T follicular helper cell (primary cell): ENCODE results near the gene CHMP4B.

Source experiments
- DNase-seq: peaks from one replicate; pipeline ENCODE4 v3.0.0-alpha.2; 2020; ENCODE audit warnings: low read depth

Gene CHMP4B

DNA sequence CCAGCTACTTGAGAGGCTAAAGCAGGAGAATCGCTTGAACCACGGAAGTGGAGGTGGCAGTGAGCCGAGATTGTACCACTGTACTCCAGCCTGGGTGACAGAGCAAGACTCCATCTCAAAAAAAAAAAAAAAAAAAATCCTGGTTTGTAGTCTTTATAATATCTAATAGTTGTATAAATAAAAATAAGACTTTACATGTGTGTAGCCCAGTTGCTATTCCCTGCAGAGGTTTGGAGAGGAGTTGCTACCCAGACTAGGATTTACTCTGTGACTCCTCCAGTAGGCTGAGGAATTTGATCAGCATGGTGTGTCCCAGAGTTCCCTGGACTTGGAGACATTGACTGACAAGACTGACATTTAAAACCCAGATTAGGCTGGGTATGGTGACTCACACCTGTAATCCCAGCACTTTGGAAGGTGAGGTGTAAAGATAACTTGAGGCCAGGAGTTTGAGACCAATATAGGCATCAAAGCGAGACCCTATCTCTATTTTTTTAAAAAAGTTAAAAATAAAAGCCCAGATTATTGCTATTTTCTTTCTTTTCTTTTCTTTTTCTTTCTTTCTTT is 10.2 kb downstream of the CHMP4B start:
- DNase-seq = no peak

DNA sequence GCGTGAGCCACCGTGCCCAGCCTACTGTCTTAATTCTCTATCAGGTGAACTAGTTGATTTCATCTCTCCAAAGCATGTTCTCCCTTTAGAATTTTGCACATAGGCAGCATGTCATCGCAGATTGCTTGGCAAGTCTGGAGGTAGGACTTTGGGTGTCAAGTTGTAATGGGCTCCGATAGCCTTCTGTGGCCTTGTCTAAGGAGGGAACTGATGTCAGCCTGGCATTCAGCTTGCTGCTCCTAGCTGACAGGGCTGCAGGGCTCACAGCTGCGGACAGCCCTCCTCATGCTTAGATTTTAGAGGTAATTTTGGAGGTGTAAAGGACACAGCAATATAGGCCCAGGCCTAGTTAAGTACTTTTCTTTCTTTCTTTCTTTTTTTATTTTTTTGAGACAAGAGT is 11.3 kb downstream of the CHMP4B start:
- no peak for DNase-seq

DNA sequence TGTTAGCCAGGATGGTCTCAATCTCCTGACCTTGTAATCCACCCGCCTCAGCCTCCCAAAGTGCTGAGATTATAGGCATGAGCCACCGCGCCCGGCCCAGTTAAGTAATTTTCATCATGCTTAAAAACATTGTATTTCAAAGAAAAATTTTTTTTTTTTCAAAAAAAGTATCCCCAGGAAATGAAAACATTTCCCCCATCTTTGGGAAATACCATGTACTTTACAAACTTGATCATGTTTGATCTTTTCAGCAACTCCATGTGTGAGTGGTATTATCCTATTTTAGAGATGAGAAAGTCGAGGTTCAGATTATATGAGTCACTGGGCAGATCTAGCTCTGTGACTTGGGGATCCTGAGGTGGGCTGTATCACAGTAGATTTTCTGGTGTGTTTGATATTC is 11.8 kb downstream of the CHMP4B start:
- DNase-seq = no peak

DNA sequence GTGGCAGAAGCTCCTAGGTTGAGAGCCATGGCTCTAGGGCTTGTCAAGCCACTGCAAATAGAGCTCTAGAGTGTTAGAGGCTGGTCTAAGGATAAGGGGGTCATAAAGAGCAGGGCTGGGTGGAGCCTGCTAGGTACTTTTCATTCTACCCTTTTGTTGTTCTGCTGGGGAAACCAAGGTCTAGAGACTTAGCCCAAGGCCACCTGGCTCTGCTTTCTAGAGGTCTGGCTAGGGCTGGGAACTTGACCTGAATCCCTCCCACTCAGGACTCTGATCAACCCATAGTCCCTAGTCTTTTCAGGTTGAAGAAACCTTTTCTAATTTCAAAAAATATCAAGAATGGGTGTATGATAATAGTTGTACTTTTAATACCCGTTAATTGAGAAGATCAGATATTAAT is 13.7 kb downstream of the CHMP4B start:
- DNase-seq = no peak

DNA sequence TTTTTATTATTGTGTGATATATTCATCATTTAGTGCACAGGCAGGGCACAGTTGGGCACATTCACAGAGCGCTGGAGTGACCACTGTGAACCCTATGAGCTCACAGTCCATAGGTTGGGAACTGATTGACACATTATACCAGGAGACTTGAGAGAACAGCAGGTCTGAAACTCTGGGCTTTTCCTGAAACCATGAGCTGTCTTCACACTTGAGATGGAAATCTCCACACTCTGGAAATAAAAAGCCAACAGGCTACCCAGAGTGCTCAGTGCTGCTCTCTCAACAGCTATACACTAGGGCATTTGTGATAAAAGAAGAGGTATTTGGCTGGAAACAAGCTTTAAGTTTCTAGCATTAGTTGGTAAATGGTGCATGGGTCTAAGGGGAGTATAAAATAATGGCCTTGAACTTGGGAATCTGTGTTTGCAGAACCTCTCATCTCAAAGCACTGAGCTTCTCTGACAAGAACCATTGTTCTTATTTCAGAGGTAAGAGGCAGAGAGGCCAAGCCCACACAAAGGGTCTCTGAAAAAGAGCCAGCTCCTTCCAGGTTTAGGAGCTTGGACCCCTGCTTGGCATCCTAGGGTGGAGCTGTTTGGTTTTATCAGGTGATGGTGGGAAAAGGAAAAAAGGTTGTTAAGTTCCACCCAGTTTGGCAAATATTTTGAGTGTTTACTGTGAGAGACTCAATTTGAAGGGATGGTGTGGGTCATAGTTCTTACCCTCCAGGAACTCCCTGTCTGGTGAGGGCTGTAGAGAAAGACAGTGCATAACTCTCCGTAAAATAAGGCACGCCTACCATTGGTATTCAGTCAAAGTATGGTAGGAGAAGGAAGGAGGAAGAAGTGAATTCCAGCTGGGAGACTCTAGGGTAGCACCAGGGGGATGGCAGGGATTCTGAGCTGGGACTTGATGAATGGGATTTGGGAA is 14.5 kb downstream of the CHMP4B start:
- no peak for DNase-seq

DNA sequence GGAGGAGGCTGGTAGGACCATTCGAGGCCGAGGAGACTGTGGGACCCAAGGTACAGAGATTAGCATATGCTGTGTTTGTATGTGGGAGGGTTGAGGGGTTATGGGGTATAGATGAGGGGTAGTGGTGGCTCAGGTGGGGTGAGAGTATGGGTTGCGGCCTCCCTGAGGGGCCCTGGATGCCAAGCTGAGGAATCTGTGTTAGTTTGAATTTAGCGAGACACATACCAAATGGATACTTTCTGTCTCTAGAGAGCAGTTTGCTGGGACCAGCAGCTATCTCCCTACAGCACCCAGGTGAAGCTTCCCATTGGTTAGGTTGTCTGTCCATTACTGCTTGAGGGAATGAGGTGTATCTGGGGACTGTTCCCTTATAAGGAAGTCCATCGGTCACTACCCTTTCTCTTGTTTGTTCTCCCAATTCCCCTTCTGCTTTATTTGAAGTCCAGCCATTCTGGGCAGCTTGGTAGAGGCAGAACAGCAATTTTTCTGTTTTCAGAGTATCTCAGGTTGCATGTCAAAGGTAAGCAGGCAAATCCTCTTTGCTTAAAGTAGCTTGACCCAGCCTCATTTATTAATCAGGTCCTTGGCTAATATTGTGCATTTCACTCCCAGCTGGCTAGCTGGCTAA is 15.2 kb downstream of the CHMP4B start:
- no peak for DNase-seq

DNA sequence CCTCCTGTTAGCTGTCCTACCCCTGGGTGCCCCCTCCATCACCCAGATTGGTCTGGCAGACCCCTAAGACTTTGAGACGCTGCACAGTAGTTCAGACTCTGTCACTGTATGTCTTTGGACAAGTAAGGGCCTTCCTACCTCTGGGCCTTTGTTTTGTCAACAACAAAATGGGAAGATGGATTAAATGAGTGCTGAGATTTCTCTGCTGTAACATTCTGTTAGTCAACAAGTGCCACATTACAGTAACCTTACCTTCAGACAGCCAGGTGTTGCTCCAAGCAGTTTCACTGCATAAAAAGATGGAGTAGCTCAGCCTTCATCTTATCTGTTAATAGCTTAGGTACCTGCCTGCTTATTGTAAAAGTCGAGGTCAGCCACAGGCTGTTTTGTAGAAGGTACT is 16.0 kb downstream of the CHMP4B start:
- DNase-seq = no peak

DNA sequence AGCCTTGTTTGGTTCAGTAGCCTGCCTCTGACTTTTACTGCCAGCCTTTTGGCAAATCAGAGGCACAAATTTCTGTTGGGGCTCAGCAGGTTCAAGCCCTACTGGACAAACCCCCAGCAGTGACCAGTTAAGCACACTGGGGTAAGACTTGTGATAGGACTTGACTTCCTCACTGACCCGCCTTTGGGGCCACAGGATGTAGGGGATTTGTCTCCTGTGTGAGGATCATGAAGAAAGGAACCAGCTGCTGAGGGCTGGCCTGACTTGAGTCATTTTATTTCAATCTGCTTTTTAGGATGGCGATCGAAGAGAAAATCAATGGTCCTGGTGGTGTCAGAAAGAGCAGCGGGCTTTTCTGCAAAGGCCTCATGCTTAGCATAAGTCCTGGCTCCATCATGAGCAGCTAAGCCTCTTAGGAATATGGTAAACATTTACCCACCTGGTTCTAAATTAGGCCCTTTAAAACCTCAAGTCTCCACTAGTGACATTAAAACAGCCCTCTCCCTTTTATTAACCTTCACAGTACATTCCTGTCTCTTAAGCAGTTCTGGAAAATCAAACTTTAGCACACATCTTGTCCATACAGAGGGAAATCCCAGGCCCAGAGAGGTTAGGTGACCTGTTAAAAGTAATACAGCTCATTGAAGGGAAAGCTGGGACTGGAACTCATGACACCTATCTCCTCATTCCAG is 16.6 kb downstream of the CHMP4B start:
- DNase-seq = no peak

DNA sequence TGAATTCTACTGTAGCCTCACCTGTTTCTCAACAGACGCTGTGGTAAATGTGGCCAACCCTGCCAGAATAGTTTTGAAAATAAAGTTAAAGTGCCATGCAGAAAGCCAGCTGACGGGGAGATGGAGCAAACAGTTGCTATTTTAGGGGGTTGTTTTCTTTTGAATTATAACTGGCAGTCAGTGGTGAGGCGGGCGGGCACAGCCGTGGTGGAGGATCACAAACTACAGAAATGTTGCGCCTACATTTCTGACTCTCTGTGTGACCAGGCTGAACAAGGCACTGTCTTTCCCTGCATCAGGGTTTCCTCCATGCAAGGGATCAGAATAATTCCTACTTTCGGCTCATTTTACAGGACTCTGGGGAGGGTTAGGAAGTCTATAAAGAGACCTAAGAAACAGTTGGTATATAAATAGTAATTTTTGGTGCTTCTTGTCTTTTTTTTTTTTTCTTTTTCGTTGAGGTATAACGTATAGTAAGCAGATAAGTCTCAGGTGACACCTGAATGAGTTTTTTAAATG is 17.2 kb downstream of the CHMP4B start:
- DNase-seq = no peak

DNA sequence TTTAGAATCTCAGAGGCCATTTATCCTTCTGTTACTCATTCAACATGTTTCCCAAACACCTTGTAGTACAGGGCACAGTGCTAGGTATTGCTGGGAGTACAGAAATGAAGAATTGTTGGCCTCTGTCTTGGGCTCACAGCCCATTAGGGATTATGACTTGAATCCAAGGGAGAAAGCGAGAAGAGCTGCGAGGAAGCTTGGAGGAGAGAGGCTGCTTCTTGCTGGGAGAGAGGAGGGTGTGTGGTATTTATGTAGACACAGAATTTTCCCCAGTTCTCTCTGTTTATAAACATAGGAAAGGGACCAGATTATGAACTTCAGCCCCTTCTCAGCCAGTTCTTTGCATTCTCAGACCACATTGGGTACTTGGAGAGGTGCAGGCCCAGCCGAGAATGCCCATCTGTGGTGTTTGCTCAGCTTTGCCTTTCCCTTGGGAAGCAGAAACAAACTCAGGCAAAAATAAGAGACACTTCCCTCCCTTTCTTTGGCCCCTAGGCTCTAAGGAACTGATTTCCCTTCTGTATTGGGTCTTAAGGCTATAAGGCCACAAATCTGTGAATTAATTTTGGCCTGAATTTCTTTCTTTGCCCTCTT is 17.9 kb downstream of the CHMP4B start:
- no peak for DNase-seq

DNA sequence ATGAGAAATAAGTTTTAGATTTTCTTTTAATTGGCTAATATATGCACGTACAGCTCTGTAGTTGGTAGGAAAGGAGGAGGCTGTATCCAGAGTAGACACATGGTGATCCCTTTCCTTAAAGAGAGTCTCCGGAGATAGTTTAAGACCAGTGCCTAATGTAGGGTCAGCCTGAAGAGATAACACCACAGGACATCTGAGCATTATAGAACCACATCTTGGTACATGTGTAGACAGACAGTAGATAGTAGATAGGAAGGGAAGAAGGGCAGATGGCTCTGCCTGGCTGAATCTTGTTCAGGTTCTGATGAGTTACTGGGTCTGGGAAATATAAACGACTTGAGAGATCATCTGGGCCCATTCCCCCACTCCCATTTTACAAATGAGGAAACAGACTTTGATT is 18.5 kb downstream of the CHMP4B start:
- DNase-seq = no peak

DNA sequence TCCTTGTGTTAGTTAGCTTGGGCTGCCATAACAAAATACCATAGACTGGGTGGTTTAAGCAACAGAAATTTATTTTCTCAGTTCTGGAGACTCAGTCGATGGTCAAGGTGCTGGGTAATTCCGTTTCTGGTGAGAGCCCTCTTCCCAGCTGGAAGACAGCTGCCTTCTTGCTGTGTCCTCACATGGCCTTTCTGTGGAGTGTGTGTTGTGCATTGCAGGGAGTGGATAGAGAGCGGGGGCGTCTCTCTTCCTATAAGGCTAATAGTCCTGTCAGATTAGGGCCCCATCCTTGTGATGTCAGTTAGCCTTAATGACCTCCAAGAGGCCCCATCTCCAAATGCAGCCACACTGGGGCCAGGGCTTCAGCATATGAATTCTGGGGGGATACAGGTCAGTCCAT is 19.2 kb downstream of the CHMP4B start:
- DNase-seq = no peak

DNA sequence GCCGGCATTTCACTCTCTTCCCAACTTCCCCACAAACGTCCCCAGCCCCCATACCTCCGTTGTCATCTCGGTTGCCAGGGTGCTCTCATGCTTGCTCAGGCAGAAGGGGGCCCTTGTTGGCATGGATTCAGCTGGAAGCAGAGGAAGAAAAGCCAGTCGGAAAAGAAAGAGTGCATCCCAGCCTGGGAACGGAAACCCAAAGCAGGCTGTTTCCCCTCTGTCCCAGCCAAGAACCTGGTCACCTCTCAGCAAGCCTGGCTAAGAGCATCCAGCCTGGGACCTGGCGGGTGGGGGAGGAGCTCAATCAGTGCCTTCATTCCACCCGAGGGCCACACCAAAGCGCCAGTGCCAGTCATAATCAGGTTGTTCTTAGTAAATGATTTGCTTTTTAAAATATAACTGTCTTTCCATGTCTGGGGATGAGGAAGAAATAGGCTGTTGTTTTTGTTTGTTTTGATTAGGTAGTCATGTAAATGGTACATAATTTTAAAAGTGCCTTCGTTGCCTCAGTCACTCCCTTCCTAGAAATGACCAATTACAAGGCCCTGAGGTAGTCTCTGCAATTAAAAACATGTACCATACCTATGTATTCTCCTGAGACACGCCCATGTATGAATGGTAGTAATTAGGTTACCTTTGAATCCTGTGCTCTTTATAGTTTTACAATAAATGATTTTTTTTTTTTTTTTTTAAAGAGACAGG is 21.1 kb downstream of the CHMP4B start:
- no peak for DNase-seq

DNA sequence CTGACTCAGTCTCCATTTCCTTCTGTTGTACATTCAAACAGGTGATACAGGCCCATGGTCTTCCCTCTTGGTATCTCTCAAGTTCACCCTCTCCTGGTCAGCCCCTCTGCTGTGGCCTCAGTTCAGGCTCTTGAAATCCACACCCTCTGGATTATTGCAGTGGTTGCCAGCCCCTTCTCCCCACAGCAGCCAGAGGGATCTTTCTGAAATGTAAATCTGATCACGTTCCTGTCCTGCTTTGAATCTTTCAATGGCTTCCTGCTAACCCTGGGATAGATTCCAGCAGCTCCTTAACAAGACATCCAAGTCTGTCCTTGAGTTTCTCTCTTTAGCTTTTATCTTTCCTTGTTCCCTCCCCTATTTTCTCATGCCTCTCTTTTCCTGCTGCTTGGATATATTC is 22.2 kb downstream of the CHMP4B start:
- DNase-seq = no peak

DNA sequence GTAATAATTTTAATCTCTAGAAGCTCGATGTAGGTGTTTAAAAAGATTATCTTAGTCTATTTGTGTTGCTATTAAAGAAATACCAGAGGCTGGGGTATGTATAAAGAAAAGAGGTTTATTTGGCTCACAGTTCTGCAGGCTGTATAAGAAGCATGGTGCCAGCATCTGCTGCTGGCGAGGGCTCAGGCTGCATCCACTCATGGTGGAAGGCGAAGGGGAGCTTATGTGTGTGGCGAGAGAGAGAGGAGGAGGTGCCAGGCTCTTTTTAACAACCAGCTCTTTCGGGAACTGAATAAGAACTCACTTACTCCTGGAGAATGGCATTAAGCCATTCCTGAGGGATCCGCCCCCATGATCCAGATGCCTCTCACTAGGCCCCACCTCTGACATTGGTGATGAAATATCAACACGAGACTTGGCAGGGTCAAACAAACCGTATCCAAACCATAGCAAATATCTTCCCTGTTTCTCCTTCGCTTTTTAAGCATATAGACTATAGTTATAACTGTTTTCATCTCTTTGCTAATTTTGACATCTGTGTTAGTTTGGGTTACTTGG is 24.5 kb downstream of the CHMP4B start:
- DNase-seq = no peak

DNA sequence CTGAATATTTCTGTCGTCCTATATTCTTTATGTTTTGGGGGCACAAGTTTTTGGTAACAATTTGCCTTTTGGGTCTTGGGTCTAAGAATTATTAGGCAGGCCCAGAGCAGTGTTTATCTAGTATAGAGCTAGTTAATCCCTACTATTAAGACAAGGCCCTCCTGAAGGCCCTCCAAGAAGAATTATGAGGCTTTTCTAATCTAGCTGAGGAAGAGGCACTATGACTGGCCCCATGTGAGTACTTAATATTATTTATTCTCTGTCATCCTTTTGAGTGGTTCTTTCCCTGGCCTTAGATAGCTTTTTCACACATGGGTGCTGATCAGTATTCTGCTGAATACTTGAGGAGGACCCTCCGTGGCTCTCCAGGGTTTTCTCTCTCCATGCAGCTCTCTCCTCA is 25.1 kb downstream of the CHMP4B start:
- DNase-seq = no peak

DNA sequence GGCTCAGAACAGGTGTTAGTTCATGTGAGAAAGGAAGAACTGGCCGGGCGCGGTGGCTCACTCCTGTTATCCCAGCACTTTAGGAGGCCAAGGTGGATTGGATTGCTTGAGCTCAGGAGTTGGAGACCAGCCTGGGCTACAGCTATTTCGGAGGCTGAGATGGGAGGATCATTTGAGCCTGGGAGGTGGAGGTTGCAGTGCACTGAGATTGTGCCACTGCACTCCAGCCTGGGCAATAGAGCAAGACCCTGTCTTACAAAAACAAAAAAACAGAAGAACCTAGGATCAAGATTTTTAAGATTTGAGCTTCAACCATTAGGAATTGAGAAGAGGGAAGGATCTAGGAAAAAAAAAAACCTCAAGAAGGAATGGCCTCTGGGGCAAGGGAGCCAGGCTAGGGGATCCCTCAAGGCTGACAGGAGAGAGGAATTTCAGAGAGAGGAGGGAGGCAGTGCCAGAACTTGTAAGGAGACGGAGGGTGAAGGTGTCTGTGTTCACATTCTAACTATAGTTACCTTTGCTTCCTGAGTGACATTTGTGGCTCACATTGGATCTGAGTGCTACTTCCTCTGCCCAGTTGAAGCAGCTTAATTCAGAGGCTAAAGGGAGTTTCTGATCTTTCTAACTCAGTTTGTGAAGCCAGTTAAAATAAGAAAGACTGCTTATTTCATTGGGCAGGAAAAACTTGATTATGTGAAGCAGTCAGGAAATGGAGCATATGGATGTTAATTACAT is 26.1 kb downstream of the CHMP4B start:
- no peak for DNase-seq

DNA sequence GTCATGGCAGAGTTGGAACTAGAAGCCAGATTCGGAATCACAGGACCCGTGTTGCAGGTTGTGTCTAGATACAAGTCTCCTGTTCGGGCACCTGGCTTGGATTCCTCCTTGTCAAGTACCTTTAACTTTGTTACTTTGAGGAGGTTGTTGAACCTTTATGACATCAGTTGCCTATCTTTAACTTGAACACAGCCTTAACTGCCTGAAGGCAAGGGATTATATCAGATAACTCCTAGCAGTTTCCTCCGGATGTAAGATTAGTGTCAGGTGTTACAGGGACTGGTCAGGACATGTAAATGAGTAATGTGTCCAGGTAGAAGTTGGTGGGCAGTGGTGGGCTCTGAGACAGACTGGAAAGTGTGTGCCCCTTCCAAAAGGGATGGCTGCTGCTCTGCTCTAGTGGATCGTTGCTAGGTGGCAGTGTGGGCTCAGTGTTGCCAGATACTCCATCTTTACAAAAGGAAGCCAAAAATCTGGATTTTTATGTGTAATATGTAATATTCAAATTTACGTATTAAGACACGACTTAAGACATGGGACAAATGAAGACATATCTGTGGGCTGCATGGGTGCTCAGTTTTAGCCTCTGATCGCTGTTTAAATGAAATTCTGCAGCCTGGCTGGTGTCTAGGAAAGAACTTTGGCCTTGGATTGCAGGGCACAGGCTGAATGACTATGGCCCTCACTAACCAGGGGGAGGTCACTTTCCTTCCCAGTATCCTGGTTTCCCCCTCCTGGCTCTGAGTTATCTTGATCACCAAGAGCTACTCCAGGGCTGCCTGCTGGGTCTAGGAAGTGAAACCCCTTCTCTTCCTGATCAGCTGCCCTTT is 27.1 kb downstream of the CHMP4B start:
- DNase-seq = no peak

DNA sequence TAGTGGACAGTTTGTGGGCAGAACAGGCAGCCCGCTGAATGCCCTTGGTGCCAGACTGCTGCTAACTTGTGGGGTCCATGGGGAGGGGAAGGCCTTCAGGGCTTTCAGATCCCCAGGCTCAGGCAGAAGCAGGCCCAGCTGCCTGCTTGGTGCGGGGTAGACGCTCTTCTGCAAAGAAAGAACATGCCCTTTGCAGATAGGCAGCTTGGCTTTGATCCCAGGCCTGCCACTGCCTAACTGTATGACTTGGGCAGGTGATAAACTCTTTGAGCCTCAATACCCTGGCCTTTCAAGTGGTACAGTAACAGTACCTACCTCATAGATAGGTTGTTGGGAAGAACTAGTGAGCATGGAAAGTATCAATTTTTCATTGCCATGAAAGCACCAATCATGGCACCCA is 28.4 kb downstream of the CHMP4B start:
- DNase-seq = no peak
